ENCODE data around the gene DNAJC3.
"Not testable (repeated sequence)": the region's sequence is repeated elsewhere in the genome, so short reads cannot be mapped to it uniquely, and the experiment has no call there.

The DNAJC3 gene

DNA sequence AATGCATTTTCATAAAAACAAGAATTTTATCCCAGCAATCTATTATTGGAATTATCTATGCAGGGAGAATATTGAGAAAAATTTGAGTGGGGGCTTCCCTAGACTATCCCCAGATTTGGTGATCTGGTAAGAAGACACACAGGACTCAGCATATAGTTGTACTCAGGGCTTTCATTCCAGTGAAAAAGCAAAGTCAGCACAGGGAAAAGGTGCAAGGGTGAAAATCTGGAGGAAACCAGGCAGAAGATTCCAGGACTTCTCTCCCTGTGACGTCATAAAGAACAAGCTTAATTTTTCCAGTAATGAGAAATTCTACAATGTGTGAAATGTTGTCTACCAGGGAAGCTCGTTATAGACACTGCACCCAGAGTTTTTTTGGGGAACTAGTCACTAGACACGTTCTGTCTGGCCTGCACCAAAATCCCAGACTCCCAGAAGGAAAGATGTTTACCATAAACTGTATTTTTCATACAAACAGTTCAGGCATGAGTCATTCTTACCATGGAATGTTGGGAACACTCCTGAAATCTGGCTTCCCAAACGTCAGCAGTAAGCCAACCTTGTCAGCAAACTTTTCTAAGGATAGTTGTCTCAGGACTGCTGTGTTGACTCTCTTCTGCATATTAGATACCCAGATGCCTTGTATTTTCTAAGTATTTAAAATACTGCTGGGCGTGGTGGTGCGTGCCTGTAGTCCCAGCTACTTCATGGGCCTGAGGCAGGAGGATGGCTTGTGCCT is 107.4 kb downstream of the DNAJC3 start:
- DNase-seq, result no peak

DNA sequence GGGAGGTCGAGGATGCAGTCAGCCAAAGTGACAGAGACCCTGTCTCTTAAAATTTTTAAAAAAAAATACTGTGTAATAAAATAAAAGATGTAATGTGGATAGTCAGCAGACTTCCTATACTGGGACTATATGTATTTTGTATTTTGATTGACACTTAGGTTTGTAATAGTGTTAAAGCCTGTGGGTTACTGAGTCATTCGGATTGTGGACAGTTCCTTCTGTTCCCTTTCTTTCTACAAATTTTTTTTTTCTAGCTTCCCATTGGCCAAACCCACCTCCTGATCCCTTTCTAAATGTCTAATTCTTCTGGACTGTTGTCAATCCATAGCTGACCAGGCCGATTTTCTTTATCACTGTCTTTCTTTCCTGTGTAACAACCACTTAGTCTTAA is 108.0 kb downstream of the DNAJC3 start:
- no peak for DNase-seq

DNA sequence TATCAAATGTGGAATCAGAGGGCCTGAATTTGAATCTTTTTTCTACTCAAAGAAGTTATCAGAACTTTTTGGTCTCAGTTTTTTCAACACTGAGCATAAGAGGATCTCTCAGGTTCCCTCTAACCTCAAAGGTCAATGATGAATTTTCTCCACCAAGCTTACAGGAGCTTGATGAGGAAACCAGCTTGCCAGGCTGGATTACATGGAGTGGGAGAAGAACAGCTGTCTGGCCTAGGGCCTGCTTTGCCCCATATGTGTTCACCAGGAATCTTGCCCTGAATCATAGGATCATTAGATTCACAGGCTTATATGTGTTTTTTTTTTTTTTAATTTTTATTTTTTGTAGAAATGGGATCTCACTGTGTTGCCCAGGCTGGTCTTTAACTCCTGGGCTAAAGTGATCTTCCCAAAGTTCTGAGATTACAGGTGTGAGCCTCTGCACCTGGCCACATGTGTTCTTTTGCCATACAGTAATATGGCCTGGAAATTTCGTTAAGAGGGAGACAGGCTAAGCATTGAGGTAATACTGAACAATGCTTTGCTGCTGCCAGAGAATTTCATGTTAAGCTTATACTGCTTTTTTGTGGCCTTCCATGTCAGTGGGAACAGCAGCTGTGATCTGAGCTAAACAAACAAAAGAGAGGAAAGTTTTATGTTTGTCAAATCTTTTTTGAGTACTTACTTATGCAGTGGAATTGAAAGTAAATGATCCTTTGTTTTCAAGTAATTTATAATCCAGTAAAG is 110.6 kb downstream of the DNAJC3 start:
- no peak for DNase-seq

DNA sequence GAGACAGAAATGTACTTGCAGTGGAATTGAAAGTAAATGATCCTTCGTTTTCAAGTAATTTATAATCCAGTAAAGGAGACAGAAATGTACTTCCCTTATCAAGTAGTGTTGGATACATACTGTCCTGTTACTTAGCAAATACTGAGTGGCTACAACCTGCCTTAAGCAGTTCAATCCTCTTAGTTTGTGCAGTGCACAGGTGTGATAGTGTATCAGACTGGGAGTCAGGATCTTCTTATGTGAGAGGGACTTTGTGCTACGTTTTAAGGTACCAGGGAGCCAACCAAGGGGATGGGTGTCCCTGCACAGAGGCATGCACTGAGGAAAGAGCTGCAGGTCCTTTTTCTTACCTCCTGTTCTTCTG is 111.1 kb downstream of the DNAJC3 start:
- no peak for DNase-seq

DNA sequence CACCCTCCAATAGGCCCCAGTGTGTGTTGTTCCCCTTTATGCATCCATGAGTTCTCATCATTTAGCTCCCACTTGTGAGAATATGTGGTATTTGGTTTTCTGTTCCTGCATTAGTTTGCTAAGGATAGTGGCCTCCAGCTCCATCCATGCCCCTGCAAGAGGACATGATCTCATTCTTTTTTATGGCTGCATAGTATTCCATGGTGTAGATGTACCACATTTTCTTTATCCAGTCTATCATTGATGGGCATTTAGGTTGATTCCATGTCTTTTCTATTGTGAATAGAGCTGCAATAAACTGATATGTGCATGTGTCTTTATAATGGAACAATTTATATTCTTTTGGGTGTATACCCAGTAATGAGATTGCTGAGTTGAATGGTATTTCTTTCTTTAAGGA is 112.4 kb downstream of the DNAJC3 start:
- not testable (repeated sequence) for DNase-seq

DNA sequence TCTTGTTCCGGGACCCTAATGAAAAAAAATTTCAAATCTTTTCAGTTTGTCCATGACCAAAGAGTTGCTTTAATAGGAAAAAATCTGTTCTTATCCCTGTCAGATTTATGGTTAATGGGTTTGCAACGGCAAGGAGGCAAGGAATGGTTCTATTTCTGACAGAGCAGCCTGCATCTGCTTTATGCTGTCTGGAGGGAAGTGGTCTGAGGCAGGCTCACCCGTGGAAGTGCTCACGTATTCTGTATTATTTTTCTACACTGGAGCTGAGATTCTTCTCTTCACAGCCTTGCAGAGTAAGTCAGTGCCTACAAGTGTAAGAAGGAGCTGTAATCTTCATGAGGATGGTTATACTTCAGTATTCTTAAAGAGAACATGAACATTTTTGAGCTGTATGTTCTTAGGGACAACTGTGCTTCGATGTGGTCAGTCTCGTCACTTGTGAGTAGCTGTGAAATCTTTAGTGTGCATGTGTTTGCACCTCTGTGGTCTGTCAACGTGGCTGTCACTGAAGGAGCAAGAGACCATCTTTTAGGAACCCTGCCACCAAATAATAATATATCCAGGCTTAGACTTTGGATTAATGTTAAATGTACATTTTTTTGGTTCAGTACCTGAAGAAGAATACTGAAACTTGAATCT is 114.3 kb downstream of the DNAJC3 start:
- no peak for DNase-seq

DNA sequence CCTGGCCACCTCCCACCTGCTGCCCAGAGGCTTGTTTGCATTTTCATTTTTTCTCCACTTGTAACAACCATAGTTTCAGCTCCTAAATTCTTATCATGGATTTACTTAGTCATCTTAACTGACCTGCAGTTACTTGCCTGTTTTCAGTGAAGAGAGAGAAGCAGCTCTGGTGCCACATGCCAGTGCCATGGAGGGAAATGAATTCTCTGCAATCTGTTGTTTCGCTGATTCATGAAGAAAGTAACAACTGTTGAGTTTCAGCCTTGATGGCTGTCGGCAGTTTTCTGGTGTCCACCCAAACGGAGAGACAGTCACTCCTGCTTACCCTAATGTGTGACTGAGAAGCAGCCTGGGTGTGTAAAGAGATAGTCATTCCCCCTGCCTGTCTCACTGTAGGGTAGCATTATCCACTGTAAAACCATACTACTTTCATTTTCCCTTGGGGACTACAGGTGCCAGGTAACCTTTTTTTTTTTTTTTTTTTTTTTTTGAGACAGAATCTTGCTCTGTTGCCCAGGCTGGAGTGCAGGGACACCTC is 116.1 kb downstream of the DNAJC3 start:
- no peak for DNase-seq

DNA sequence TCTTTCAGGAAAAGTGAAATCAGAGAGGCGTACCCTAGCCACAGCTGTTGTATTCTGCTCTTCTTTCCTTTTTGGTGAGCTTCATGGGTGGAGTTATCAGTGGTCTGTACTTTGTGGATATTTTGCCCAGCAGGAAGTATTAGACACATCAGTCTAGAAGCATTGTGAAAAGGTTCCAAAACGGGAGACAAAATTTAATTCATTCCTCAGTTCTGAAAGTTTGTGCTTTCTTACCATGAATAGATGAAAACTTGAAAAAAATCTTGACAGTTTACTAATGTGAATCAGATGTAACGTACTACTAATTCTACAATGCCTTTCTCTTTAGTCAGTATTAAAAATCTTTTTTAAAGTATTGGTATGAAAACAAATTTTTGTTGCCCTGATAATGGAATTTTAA is 116.8 kb downstream of the DNAJC3 start:
- no peak for DNase-seq

DNA sequence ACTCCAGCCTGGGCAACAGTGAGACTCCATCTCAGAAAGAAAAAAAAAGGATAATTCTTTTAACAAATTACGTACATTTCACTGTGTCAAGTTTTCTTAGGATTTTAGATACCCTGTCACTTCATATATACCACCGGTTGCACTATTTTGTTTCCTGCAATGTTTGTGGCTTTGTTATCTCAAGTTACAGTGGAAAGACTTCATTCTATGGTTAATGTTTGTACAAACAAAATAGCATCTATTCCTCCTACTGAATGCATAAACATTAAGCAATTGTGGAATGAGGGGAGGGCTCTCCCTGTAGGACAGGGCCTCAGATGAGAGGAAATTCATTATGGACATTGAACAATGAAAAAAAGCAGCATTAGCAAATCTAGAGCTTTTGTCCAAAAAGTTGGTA is 120.1 kb downstream of the DNAJC3 start:
- no peak for DNase-seq

DNA sequence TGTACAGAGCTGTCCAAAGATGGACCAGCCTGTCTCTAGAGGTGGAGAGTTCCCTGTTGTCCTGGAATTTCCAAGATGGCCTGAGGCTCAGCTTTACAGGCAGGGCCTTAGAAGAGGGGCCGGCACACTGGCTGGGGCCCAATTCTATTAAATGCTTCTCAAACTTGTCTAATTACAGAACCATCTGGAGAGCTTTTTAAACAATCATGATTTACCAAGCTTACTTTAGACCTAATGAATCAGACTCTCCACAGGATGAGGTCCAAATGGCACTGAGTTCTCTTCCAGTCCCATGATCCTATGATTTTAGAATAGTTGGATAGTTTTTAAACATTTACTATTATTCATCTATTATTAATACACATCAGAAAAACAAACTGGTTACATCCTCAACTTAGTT is 123.5 kb downstream of the DNAJC3 start:
- no peak for DNase-seq

DNA sequence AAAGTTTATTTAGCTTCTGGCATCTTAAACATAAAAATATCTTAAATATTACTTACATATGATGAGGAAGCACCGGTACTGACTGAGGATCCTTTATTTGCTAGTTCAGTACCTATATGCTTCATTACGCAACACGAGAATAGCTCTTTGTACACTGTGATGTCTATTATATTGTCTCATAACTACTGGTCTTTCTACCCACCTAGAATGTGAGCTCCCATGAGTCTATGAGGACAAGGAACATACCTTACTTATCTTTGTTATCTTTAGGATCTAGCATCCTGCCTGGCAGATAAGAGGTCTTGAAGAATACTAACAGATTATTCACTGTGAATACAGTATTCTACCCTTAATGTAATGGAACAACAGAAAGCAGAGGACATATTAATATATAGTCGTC is 124.9 kb downstream of the DNAJC3 start:
- DNase-seq, result no peak

DNA sequence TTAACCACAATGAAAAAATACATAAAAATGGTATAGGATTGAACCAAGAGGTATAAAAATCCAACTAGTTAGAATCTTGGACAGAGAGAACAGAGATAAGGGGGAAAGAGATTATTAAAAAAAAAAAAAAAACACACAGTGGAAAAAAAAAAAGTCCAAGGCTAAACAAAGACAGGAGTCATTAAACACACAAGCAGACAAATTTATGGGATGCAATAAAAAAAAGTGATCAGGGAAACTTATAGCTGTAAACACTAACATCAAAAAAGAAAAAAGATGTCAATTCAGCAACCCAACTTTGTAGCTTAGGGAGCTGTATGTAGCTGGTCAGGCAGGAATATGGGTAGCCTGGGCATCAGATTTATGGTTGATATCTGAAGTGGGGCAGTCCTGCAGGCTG is 129.0 kb downstream of the DNAJC3 start:
- DNase-seq, result no peak

DNA sequence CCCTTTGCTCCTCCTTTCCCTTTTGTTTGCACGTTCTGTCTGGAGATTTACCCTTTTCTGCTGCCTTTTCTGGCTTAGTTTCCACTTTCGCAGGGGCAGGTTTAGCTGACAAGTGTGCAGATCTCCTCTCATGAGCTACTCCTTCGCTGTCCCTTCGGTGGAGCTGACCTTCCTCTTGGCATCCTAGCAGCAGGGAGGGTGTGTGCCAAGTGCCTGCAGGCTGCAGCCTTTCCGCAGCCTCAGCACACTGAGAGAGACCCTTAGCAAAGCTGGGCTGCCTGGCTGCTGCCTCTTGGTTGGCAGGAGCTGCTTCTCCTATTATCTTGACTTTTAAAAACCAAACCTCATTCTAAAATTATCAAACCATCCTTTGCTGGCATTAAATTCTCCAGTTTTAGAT is 132.5 kb downstream of the DNAJC3 start:
- DNase-seq, result no peak

DNA sequence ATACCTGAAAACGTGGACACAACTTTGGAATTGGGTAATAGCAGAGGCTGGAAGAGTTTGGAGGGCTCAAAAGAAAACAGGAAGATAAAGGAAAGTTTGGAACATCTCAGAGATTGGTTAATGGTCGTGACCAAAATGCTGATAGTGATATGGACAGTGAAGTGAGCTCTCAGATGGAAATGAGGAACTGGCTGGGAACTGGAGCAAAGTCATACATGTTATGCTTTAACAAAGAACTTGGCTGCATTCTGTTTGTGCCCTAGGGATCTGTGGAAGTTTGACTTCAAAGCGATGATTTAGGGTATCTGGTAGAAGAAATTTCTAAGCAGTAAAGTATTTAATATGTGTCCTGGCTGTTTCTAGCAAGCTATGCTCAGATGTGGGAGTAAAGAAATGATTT is 136.2 kb downstream of the DNAJC3 start:
- no peak for DNase-seq

DNA sequence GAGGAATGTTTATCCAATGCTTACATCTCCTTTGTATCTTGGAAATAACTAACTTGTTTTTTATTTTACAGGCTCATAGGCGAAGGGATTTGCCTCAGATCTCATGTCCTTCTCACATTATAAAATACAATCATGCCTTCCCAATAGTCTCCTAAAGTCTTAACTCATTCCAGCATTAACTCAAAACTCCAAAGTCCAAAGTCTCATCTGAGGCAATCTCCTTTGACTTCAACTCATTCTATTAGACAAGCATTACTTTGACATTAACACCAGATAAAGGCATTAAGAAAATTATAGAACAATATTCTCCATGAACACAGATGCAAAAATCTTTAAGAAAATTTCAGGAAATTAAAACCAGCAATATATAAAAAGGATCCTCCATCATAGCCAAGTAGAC is 137.6 kb downstream of the DNAJC3 start:
- no peak for DNase-seq

DNA sequence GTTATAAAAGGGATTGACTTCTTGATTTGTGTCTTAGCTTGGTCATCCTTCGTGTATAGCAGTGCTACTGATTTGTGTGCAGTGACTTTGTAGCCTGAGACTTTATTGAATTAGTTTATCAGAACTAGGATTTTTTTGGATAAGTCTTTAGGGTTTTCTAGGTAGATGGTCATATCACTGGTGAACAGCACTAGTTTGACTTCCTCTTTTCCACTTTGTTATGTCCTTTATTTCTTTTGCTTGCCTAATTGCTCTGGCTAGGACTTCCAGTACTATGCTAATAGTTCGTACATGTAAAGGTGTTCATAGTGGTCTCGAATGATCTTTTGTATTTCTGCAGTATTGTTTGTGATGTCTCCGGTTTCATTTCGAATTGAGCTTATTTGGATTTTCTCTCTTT is 145.4 kb downstream of the DNAJC3 start:
- no peak for DNase-seq

DNA sequence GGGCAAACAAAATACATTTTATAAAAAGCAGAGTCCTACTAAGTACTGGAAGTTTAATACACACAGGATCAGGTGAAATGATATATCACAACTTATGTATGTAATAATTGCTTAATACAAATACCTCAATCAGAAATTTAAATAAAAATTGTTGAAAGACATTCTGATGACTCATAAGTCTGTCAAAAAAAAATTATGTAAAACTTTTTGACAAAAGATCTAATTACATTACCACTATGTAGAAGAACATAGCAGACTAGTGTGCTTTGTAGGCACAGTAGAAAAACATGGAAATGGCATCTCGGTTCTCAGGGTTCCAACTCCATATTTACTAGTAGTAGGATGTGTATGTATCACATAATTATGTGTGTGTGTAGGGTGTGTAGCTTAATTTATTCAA is 156.2 kb downstream of the DNAJC3 start:
- no peak for DNase-seq

DNA sequence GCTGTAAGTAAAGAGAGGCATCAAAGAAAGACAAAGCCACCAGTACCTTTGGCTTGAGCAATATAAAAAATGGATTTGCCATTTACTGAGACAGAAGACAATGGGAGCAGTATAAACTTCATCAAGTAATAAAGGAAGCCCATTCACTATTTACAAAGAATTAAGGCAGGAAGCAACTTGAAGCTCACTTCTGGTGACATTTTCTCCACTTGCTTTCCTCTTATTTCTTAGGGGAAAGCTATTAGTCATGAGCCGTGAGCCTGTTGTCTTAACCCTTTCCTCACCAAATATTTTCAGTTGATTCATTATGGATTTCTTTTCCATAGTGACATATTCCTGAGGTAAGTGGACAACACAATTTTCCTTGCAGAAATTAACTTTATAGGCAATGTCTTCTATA is 156.8 kb downstream of the DNAJC3 start:
- no peak for DNase-seq

DNA sequence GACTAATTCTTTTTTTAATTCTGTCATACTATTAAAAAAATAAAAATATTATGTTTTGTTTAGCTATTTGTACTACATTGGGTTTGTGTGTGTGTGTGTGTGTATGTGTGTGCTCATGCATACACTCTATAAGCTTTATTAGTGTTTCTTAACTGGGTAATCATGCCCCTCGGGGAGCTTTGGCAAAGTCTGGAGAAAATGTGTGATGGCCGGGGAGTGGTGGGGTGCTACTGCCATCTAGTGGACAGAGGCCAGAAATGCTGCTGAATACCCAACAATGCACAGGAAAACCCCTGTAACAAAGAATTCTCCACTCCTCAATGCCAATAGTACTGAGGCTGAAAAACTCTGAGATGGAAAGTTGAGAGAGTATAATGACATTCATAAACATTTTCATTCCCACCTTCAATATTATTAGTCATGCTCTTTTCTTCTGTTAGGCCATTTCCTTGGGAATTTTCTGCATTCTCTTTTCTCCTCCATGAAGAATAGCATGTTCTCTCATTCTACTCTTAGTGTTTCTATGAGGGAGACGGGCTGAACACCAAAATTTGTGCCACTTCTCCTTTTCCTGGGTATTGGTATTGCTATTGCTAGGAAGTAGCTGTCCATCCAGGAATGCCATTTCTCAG is 157.3 kb downstream of the DNAJC3 start:
- DNase-seq, result peak; percentile 68

DNA sequence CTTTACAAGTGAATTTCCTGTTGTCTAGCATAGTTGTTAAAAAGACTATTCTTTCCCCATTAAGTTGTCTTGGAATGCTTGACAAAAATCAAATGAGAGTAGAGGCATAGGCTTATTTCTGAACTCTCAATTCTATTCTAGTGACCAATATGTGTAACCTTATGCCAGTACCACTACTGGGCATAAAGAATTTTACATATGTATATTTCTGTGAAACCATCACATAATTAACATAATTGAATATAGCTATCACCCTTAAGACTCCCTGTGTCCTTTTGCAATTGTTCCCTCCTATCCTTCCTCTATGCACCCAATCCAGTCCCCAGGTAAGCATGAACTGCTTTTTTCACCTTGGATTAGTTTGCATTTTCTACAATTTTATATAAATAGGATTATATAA is 165.0 kb downstream of the DNAJC3 start:
- no peak for DNase-seq

DNA sequence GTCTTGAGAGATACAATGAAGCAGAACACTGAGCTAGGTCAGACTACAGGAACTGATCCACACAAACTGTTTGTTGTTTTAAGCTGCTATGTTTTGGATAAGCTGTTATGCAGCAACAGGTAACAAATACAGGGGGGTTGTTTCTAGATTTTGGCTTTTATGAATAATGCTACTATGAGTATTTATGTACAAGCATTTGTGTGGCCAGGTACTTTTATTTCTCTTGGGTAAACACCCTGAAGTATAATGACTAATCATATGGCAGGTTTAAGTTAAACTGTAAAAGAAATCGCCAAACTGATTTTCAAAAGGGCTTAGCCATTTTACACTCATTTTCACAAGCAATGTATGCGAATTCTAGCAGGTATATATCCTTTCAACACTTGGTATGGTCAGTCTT is 166.0 kb downstream of the DNAJC3 start:
- DNase-seq, result no peak
